ENCODE measurements around the gene ITSN1.

DNA sequence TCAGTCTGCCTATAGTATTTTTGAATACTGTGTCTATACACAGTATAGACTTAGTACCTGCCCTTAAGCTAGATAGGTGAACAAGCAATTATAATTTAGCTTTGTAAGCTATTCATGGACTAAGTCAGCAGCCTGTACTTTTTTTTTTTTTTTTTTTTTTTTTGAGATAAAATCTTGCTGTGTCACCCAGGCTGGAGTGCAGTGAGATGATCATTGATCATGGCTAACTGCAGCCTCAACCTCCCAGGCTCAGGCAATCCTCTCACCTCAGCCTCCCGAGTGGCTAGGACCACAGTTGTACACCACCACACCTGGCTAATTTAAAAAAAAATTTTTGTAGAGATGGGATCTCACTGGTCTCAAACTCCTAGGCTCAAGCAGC lies 17.3 kb downstream of the ITSN1 start:
- TF ChIP-seq, protein P1, sequence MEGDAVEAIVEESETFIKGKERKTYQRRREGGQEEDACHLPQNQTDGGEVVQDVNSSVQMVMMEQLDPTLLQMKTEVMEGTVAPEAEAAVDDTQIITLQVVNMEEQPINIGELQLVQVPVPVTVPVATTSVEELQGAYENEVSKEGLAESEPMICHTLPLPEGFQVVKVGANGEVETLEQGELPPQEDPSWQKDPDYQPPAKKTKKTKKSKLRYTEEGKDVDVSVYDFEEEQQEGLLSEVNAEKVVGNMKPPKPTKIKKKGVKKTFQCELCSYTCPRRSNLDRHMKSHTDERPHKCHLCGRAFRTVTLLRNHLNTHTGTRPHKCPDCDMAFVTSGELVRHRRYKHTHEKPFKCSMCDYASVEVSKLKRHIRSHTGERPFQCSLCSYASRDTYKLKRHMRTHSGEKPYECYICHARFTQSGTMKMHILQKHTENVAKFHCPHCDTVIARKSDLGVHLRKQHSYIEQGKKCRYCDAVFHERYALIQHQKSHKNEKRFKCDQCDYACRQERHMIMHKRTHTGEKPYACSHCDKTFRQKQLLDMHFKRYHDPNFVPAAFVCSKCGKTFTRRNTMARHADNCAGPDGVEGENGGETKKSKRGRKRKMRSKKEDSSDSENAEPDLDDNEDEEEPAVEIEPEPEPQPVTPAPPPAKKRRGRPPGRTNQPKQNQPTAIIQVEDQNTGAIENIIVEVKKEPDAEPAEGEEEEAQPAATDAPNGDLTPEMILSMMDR (IDR thresholded peaks at IDR 0.05) = no peak
- TF ChIP-seq POLR2A (IDR thresholded peaks at IDR 0.05) = no peak

All from thyroid gland (tissue), 4 donors.